WTC11 (cell line): ENCODE measurements around the gene UBE2E1. TPM values are rescaled to one million over a fixed set of nuclear protein-coding genes. Genes with fewer than 3 reads are reported as not detected.

Experiments
- ATAC-seq: fragments of 200-7000 bp; cut with Tn5 transposase; 2 replicates; pipeline ENCODE4 v1.10.0; 2021; ENCODE audit warnings: mild to moderate bottlenecking, moderate library complexity
- CTCF ChIA-PET: fragments of 300-600 bp; sonication (Branson Sonifier 250); formaldehyde crosslinking; loops from one replicate; lab custom pipeline; 2021; ENCODE audit warnings: antibody characterized with exemption; lab: Charles Lee
- POLR2A ChIA-PET: fragments of 350-600 bp; sonication (Branson Sonifier 250); formaldehyde crosslinking; loops from one replicate; lab custom pipeline; 2021; ENCODE audit warnings: antibody characterized with exemption; lab: Charles Lee
- DNase-seq: peaks from one replicate; pipeline ENCODE4 v3.0.0; 2021; ENCODE audit warnings: low spot score
- H3K27ac Mint-ChIP-seq: 2 replicates; pipeline ENCODE4 v1.8.0; 2021; ENCODE audit warnings: mixed read lengths
- H3K27me3 Mint-ChIP-seq: 2 replicates; pipeline ENCODE4 v1.8.0; 2021; ENCODE audit warnings: low read depth, mild to moderate bottlenecking, moderate library complexity, mixed read lengths
- H3K36me3 Mint-ChIP-seq: 2 replicates; pipeline ENCODE4 v1.8.0; 2021; ENCODE audit warnings: mixed read lengths
- H3K4me1 Mint-ChIP-seq: 2 replicates; pipeline ENCODE4 v1.8.0; 2022; ENCODE audit warnings: mixed read lengths
- H3K4me3 Mint-ChIP-seq: 2 replicates; pipeline ENCODE4 v1.8.0; 2021; ENCODE audit warnings: mild to moderate bottlenecking, moderate library complexity, mixed read lengths
- H3K9me3 Mint-ChIP-seq: 2 replicates; pipeline ENCODE4 v1.8.0; 2021; ENCODE audit warnings: mixed read lengths
- ARID4B ChIP-seq: sonication (generic); formaldehyde crosslinking; IDR thresholded peaks from 2 replicates; pipeline ENCODE4 v1.8.0; 2023; ENCODE audit warnings: missing genetic modification reagents, mild to moderate bottlenecking, borderline replicate concordance
- ATF2 ChIP-seq: sonication (generic); formaldehyde crosslinking; IDR thresholded peaks from 2 replicates; pipeline ENCODE4 v1.8.1; 2022; ENCODE audit warnings: low read depth, missing genetic modification reagents, borderline replicate concordance
- CDX4 ChIP-seq: fragments of 250-450 bp; sonication (Bioruptor Pico); IDR thresholded peaks from 2 replicates; pipeline ENCODE4 v1.9.0; 2021; ENCODE audit warnings: moderate library complexity, mild to moderate bottlenecking, inconsistent platforms, borderline replicate concordance
- CREM ChIP-seq: sonication (generic); formaldehyde crosslinking; IDR thresholded peaks from 2 replicates; pipeline ENCODE4 v1.8.1; 2022; ENCODE audit warnings: mild to moderate bottlenecking, missing genetic modification reagents, moderate library complexity
- ELF4 ChIP-seq: sonication (generic); formaldehyde crosslinking; IDR thresholded peaks from 2 replicates; pipeline ENCODE4 v1.8.1; 2022; ENCODE audit warnings: low read depth, mild to moderate bottlenecking, moderate library complexity, missing genetic modification reagents
- ESRRA ChIP-seq: sonication (generic); formaldehyde crosslinking; IDR thresholded peaks from 2 replicates; pipeline ENCODE4 v1.8.1; 2022; ENCODE audit warnings: mild to moderate bottlenecking, missing genetic modification reagents, borderline replicate concordance
- FOXJ3 ChIP-seq: sonication (generic); formaldehyde crosslinking; IDR thresholded peaks from 2 replicates; pipeline ENCODE4 v1.9.0; 2021; ENCODE audit warnings: missing genetic modification reagents, mild to moderate bottlenecking, borderline replicate concordance
- FOXK1 ChIP-seq: sonication (generic); formaldehyde crosslinking; IDR thresholded peaks from 2 replicates; pipeline ENCODE4 v1.8.0; 2022; ENCODE audit warnings: mild to moderate bottlenecking, moderate library complexity, missing genetic modification reagents
- GRHL2 ChIP-seq: fragments of 250-450 bp; sonication (Bioruptor Pico); IDR thresholded peaks from 2 replicates; pipeline ENCODE4 v1.8.0; 2022; ENCODE audit warnings: mild to moderate bottlenecking, moderate library complexity; ENCODE audit not compliant: insufficient replicate concordance, severe bottlenecking
- HMGA2 ChIP-seq: fragments of 250-450 bp; sonication (Bioruptor Pico); IDR thresholded peaks from 2 replicates; pipeline ENCODE4 v1.4.0; 2021; ENCODE audit warnings: mild to moderate bottlenecking, moderate library complexity
- MLX ChIP-seq: sonication (generic); formaldehyde crosslinking; IDR thresholded peaks from 2 replicates; pipeline ENCODE4 v1.8.1; 2023; ENCODE audit warnings: mild to moderate bottlenecking, missing genetic modification reagents, moderate library complexity
- NFE2L1 ChIP-seq: sonication (generic); formaldehyde crosslinking; IDR thresholded peaks from 2 replicates; pipeline ENCODE4 v1.8.1; 2023; ENCODE audit warnings: missing genetic modification reagents
- SOX15 ChIP-seq: fragments of 250-450 bp; sonication (Bioruptor Pico); IDR thresholded peaks from 2 replicates; pipeline ENCODE4 v1.9.0; 2021; ENCODE audit warnings: mild to moderate bottlenecking
- USF2 ChIP-seq: sonication (generic); formaldehyde crosslinking; IDR thresholded peaks from 2 replicates; pipeline ENCODE4 v1.8.1; 2023; ENCODE audit warnings: mild to moderate bottlenecking, missing genetic modification reagents, moderate library complexity
- ZMAT4 ChIP-seq: fragments of 250-450 bp; sonication (Bioruptor Pico); IDR thresholded peaks from 2 replicates; pipeline ENCODE4 v1.9.0; 2021; ENCODE audit warnings: mild to moderate bottlenecking
- ZNF232 ChIP-seq: sonication (generic); formaldehyde crosslinking; IDR thresholded peaks from 2 replicates; pipeline ENCODE4 v1.8.0; 2022; ENCODE audit warnings: mild to moderate bottlenecking, missing genetic modification reagents
- ZNF425 ChIP-seq: fragments of 250-450 bp; sonication (Bioruptor Pico); conservative IDR thresholded peaks from 2 replicates; pipeline ENCODE4 v1.9.0; 2021; ENCODE audit warnings: mild to moderate bottlenecking
- total RNA-seq: library from RNA; stranded (reverse); gene quantifications from 3 replicates; pipeline ENCODE4 v1.2.3, GENCODE V29; 2021

UBE2E1 gene
- total RNA-seq, 1 experiment from 2014 or later: 121 TPM

GRCh38 chr3:23876923-23877322, 71.2 kb downstream of the UBE2E1 start:
- CTCF ChIA-PET: interaction anchor here (0.6 kb wide), 1 partner anchor 88 kb away, joined by 3 read pairs; no protein-coding TSS in a partner anchor
- H3K27me3 Mint-ChIP-seq: no peaks in the 10 kb centered on the region; the same call in 1 of the 2 replicates
- H3K4me3 Mint-ChIP-seq: no peak overlapping the region
- no peak for TF ChIP-seq USF2 (CRISPR knock-in tag)
- no peak for TF ChIP-seq SOX15 (CRISPR knock-in tag)
- no peak for TF ChIP-seq NFE2L1 (CRISPR knock-in tag)
- no peak for TF ChIP-seq GRHL2
- no peak for TF ChIP-seq CDX4
- no peak for TF ChIP-seq ARID4B (CRISPR knock-in tag)
- no peak for TF ChIP-seq ATF2 (CRISPR knock-in tag)
- TF ChIP-seq FOXJ3 (CRISPR knock-in tag): no peak
- TF ChIP-seq ELF4: no peak
- no peak for TF ChIP-seq CREM (CRISPR knock-in tag)
- no peak for TF ChIP-seq FOXK1 (CRISPR knock-in tag)
- no peak overlapping the region for H3K27ac Mint-ChIP-seq
- no peak for DNase-seq
- POLR2A ChIA-PET: interaction anchor here (0.7 kb wide), 1 partner anchor 40 kb away, joined by 3 read pairs; the partner anchor contains the start of gene RPL15
- peaks cover 28% of the 10 kb centered on the region for H3K4me1 Mint-ChIP-seq
- H3K9me3 Mint-ChIP-seq: peaks cover 33% of the 10 kb centered on the region
- no peak for ATAC-seq
- H3K36me3 Mint-ChIP-seq: peaks cover 46% of the 10 kb centered on the region

GRCh38 chr3:23877329-23877980, 71.7 kb downstream of the UBE2E1 start:
- POLR2A ChIA-PET: no interaction called here
- Mint-ChIP-seq H3K4me1 (peaks cover 28% of the 10 kb centered on the region), H3K36me3 (peaks cover 50% of the 10 kb centered on the region), H3K4me3 (no peak overlapping the region), H3K9me3 (peaks cover 33% of the 10 kb centered on the region), H3K27me3 (no peaks in the 10 kb centered on the region; the same call in 1 of the 2 replicates), H3K27ac (no peak overlapping the region)
- CTCF ChIA-PET: interaction anchor here (0.6 kb wide), 1 partner anchor 88 kb away, joined by 3 read pairs; no protein-coding TSS in a partner anchor
- no peak for ATAC-seq
- no peak for TF ChIP-seq FOXJ3 (CRISPR knock-in tag)
- no peak for TF ChIP-seq CDX4
- TF ChIP-seq MLX (CRISPR knock-in tag): no peak
- TF ChIP-seq ZNF425 (CRISPR knock-in tag): no peak
- TF ChIP-seq HMGA2 (CRISPR knock-in tag): no peak
- TF ChIP-seq ZMAT4 (CRISPR knock-in tag): no peak
- TF ChIP-seq ESRRA: no peak
- TF ChIP-seq ZNF232 (CRISPR knock-in tag): no peak
- no peak for DNase-seq
